ENCODE data around the gene CCDC30. TPM values are rescaled to one million over a fixed set of nuclear protein-coding genes. Genes with fewer than 3 reads are reported as not detected.

Gene CCDC30
- total and polyA plus RNA-seq, 10 of the 15 experiments (the other 5 are each of a cell fraction or from before 2014, with no cell fraction given): 0.46 to 1.8 (median 1.0) TPM

GRCh38 chr1:42417166-42417565 is 45.9 kb upstream of the CCDC30 start:
- Histone ChIP-seq H3K27ac (ENCODE audit: control insufficient read depth, insufficient read depth) (no peak overlapping the region), H3K9me3 (replicated peaks; ENCODE audit: control insufficient read depth, insufficient read depth, low read length) (no peaks in the 10 kb centered on the region), H3K4me2 (ENCODE audit: control insufficient read depth, insufficient read depth) (no peak overlapping the region), H3K4me3 (no peak overlapping the region), H3K9ac (ENCODE audit: control insufficient read depth, insufficient read depth, low read length) (no peak overlapping the region), H3K79me2 (ENCODE audit: control insufficient read depth, insufficient read depth, low read length) (no peaks in the 10 kb centered on the region), H2AFZ (ENCODE audit: control insufficient read depth, low read depth, low read length) (no peak overlapping the region), H3K36me3 (ENCODE audit: control insufficient read depth in 2 of 2, insufficient read depth in 2 of 2, low read length in 1 of 2) (no peaks in the 10 kb centered on the region), H4K20me1 (ENCODE audit: control insufficient read depth, insufficient read depth) (no peaks in the 10 kb centered on the region), H3K4me1 (ENCODE audit: control insufficient read depth, insufficient read depth, low read length) (no peaks in the 10 kb centered on the region), H3K27me3 (replicated peaks in 1 of 2; ENCODE audit: control insufficient read depth in 2 of 2, insufficient read depth in 2 of 2, low read length in 1 of 2) (no peaks in the 10 kb centered on the region; a peak in 1 of 4 replicates)
- BruUV-seq (replicated peaks): no TSS peak
- ChIA-PET RAD21 (ENCODE audit: unreplicated experiment) (no interaction called here), SMC1A (ENCODE audit: uncharacterized antibody, unreplicated experiment) (no interaction called here), CTCF (no interaction called here), POLR2A (interaction anchor here (0.7 to 1.0 kb wide), 2 partner anchors 13 to 225 kb away, joined by 3 to 9 read pairs; no protein-coding TSS in a partner anchor)
- DNase-seq (ENCODE audit: low read depth, low spot score) (no peak), FAIRE-seq (no peak), ATAC-seq (no peak)
- in situ Hi-C loops (cut with MboI) (no loop called here), intact Hi-C loops (cut with micrococcal nuclease; ENCODE audit: unreplicated experiment) (no loop called here)
- TF ChIP-seq ATF7 (IDR thresholded peaks at IDR 0.05; ENCODE audit: low read depth) (no peak), NRF1 (conservative IDR thresholded peaks at IDR 0.05; ENCODE audit: low read depth, low read length) (no peak), EP300 (IDR thresholded peaks at IDR 0.05; ENCODE audit: borderline replicate concordance in 1 of 2, control insufficient read depth in 1 of 2, low read depth in 2 of 2, low read length in 2 of 2) (no peak), IKZF1 (conservative IDR thresholded peaks at IDR 0.05) (no peak), STAT1 (conservative IDR thresholded peaks at IDR 0.05) (no peak), E2F4 (IDR thresholded peaks at IDR 0.05; ENCODE audit: low read depth, low read length) (no peak), POLR2A (IDR thresholded peaks at IDR 0.05; ENCODE audit: low read depth, low read length) (no peak), ZBTB11 (CRISPR knock-in tag; IDR thresholded peaks at IDR 0.05) (no peak), KDM1A (IDR thresholded peaks at IDR 0.05; ENCODE audit: borderline replicate concordance) (no peak), RAD21 (IDR thresholded peaks at IDR 0.05; ENCODE audit: insufficient read depth, low read depth, low read length) (no peak)
- WGBS (ENCODE audit: insufficient coverage, insufficient replicate concordance, low lambda C conversion rate, missing lambda C conversion rate): 85% methylated on average over 3 of the region's 3 CpGs

Data from GM12878 (cell line).